ENCODE data around the gene JAKMIP1.
A peak's percentile ranks its signal among the peaks of the same experiment; 100 is the strongest.
"Not testable (repeated sequence)": the region's sequence is repeated elsewhere in the genome, so short reads cannot be mapped to it uniquely, and the experiment has no call there.

JAKMIP1 gene

GRCh38 chr4:6003485-6003884 is 196.9 kb downstream of the JAKMIP1 start:
- DNase-seq, result not testable (repeated sequence)

GRCh38 chr4:6002926-6003325 is 197.4 kb downstream of the JAKMIP1 start:
- DNase-seq, result no peak

- no peak for DNase-seq
These were observed 197.9 kb downstream of the JAKMIP1 start for GRCh38 chr4:6002492-6002833.

- DNase-seq, result no peak
These were observed 198.5 kb downstream of the JAKMIP1 start for GRCh38 chr4:6001680-6002491.

- DNase-seq, result no peak
These were observed 200.5 kb downstream of the JAKMIP1 start for GRCh38 chr4:5999830-6000365.

- DNase-seq, result no peak
These were observed 201.0 kb downstream of the JAKMIP1 start for GRCh38 chr4:5999356-5999755.

- peak; percentile 25 for DNase-seq
These were observed 201.9 kb downstream of the JAKMIP1 start for GRCh38 chr4:5998333-5998936.

GRCh38 chr4:5996641-5997040 is 203.7 kb downstream of the JAKMIP1 start:
- no peak for DNase-seq

GRCh38 chr4:5995901-5996623 is 204.3 kb downstream of the JAKMIP1 start:
- DNase-seq, result no peak

- DNase-seq, result no peak
These were observed 206.2 kb downstream of the JAKMIP1 start for GRCh38 chr4:5993876-5994811.

- not testable (repeated sequence) for DNase-seq
These were observed 207.0 kb downstream of the JAKMIP1 start for GRCh38 chr4:5993346-5993745.

- DNase-seq, result no peak
These were observed 207.5 kb downstream of the JAKMIP1 start for GRCh38 chr4:5992828-5993321.

- DNase-seq, result no peak
These were observed 208.1 kb downstream of the JAKMIP1 start for GRCh38 chr4:5992171-5992827.

GRCh38 chr4:5991405-5991804 is 208.9 kb downstream of the JAKMIP1 start:
- DNase-seq, result no peak

GRCh38 chr4:5990446-5991160 is 209.7 kb downstream of the JAKMIP1 start:
- no peak for DNase-seq

GRCh38 chr4:5989236-5990225 is 210.8 kb downstream of the JAKMIP1 start:
- no peak for DNase-seq

- DNase-seq, result no peak
These were observed 212.1 kb downstream of the JAKMIP1 start for GRCh38 chr4:5988086-5988845.

GRCh38 chr4:5984843-5985242 is 215.5 kb downstream of the JAKMIP1 start:
- DNase-seq, result no peak
